Smooth muscle cell (in vitro differentiated cells): ENCODE measurements around the gene SPATA20. TPM values are rescaled to one million over a fixed set of nuclear protein-coding genes. Genes with fewer than 3 reads are reported as not detected.

Experiments
- DNase-seq: peaks from one replicate; lab custom pipeline; 2025; ENCODE audit not compliant: unreplicated experiment; lab: John Stamatoyannopoulos, UW
- H2AFZ ChIP-seq: fragments of 200-600 bp; sonication (generic); 2 replicates; pipeline ENCODE4 v1.6.0; 2016; ENCODE audit warnings: antibody characterized with exemption, low read depth, mild to moderate bottlenecking
- H3F3A ChIP-seq: fragments of 200-600 bp; sonication (generic); 2 replicates; pipeline ENCODE4 v1.6.0; 2017; ENCODE audit warnings: antibody characterized with exemption, low read depth
- H3K27ac ChIP-seq: fragments of 200-600 bp; sonication (generic); 2 replicates; pipeline ENCODE4 v1.5.1; 2016; ENCODE audit warnings: low read depth, mild to moderate bottlenecking
- H3K27me3 ChIP-seq: fragments of 200-600 bp; sonication (generic); 2 replicates; pipeline ENCODE4 v1.6.1; 2016; ENCODE audit warnings: low read depth, mild to moderate bottlenecking
- H3K36me3 ChIP-seq: fragments of 200-600 bp; sonication (generic); 2 replicates; pipeline ENCODE4 v1.5.1; 2016; ENCODE audit warnings: low read depth
- H3K4me1 ChIP-seq: fragments of 200-600 bp; sonication (generic); 2 replicates; pipeline ENCODE4 v1.5.1; 2016; ENCODE audit warnings: low read depth
- H3K4me2 ChIP-seq: fragments of 200-600 bp; sonication (generic); 2 replicates; pipeline ENCODE4 v1.6.0; 2016; ENCODE audit warnings: mild to moderate bottlenecking
- H3K4me3 ChIP-seq: fragments of 200-600 bp; sonication (generic); 2 replicates; pipeline ENCODE4 v1.5.1; 2016; ENCODE audit warnings: mild to moderate bottlenecking
- H3K79me2 ChIP-seq: fragments of 200-600 bp; sonication (generic); 2 replicates; pipeline ENCODE4 v1.6.0; 2016; ENCODE audit warnings: low read depth, mild to moderate bottlenecking
- H3K9ac ChIP-seq: fragments of 200-600 bp; sonication (generic); 2 replicates; pipeline ENCODE4 v1.6.0; 2016; ENCODE audit warnings: low read depth
- H3K9me3 ChIP-seq: fragments of 200-600 bp; sonication (generic); replicated peaks from 2 replicates; pipeline ENCODE4 v1.5.1; 2016; ENCODE audit warnings: low read depth
- H4K20me1 ChIP-seq: fragments of 200-600 bp; sonication (generic); 2 replicates; pipeline ENCODE4 v1.6.0; 2016; ENCODE audit warnings: low read depth
- CTCF ChIP-seq: fragments of 200-600 bp; sonication (generic); IDR thresholded peaks from 2 replicates; pipeline ENCODE4 v1.5.1; 2017; ENCODE audit warnings: borderline replicate concordance, mild to moderate bottlenecking, antibody characterized with exemption; ENCODE audit not compliant: insufficient read depth, poor library complexity, severe bottlenecking
- WGBS: methylation state at CpG from one replicate; pipeline ENCODE4 v1.1.7; 2016; ENCODE audit warnings: low lambda C conversion rate; 5-methylcytosine and 5-hydroxymethylcytosine counted together
- polyA plus RNA-seq: library from polyadenylated mRNA; unstranded; fragments of >200 nt; fragmentation: Nextera tagmentation; extraction: Ambion mirVana; gene quantifications from 2 replicates; pipeline ENCODE4 v1.2.1, GENCODE V29; 2016
- total RNA-seq: library from RNA; depleted of rRNA; stranded (reverse); fragments of >200 nt; gene quantifications from 2 replicates; pipeline ENCODE4 v1.2.3, GENCODE V29; 2014

SPATA20 gene
- total and polyA plus RNA-seq, 2 experiments from 2014 or later, result 61.0 to 62.7 TPM

- H3K4me3 ChIP-seq, result no peak overlapping the region
- no peaks in the 10 kb centered on the region for H3K36me3 ChIP-seq
- H3K9me3 ChIP-seq, result no peaks in the 10 kb centered on the region
- 94% methylated on average over 21 of the region's 21 CpGs for WGBS
- H2AFZ ChIP-seq, result no peak overlapping the region
- H4K20me1 ChIP-seq, result no peaks in the 10 kb centered on the region
- no peaks in the 10 kb centered on the region for H3K27me3 ChIP-seq
- no peaks in the 10 kb centered on the region for H3K79me2 ChIP-seq
- H3K9ac ChIP-seq, result no peak overlapping the region
- H3F3A ChIP-seq, result no peaks in the 10 kb centered on the region
- peaks cover 10% of the 10 kb centered on the region for H3K4me1 ChIP-seq
- no peak for TF ChIP-seq CTCF
- H3K27ac ChIP-seq, result no peak overlapping the region
- no peak overlapping the region for H3K4me2 ChIP-seq
- DNase-seq, result no peak
Measured at GRCh38 chr17:50594892-50595291, 47.9 kb downstream of the SPATA20 start.

GRCh38 chr17:50596191-50597037 is 49.4 kb downstream of the SPATA20 start:
- H3K4me3 ChIP-seq, result no peak overlapping the region
- no peaks in the 10 kb centered on the region for H3F3A ChIP-seq
- WGBS, result 61% methylated on average over 34 of the region's 34 CpGs
- H2AFZ ChIP-seq, result no peak overlapping the region
- peaks cover 10% of the 10 kb centered on the region for H3K4me1 ChIP-seq
- no peaks in the 10 kb centered on the region for H3K9me3 ChIP-seq
- no peak for DNase-seq
- H3K79me2 ChIP-seq, result no peaks in the 10 kb centered on the region
- peak; percentile 49 for TF ChIP-seq CTCF
- no peak overlapping the region for H3K4me2 ChIP-seq
- H3K9ac ChIP-seq, result no peak overlapping the region
- H4K20me1 ChIP-seq, result no peaks in the 10 kb centered on the region
- no peaks in the 10 kb centered on the region for H3K36me3 ChIP-seq
- H3K27me3 ChIP-seq, result no peaks in the 10 kb centered on the region
- H3K27ac ChIP-seq, result no peak overlapping the region

- no peak overlapping the region for H3K9ac ChIP-seq
- H3K4me1 ChIP-seq, result peaks cover 2% of the 10 kb centered on the region
- no peak overlapping the region for H3K27ac ChIP-seq
- no peaks in the 10 kb centered on the region for H3K9me3 ChIP-seq
- 93% methylated on average over 5 of the region's 5 CpGs for WGBS
- TF ChIP-seq CTCF, result no peak
- no peaks in the 10 kb centered on the region for H3K36me3 ChIP-seq
- H3K4me2 ChIP-seq, result no peak overlapping the region
- no peaks in the 10 kb centered on the region for H4K20me1 ChIP-seq
- no peak overlapping the region for H3K4me3 ChIP-seq
- DNase-seq, result no peak
- no peaks in the 10 kb centered on the region for H3F3A ChIP-seq
- H3K79me2 ChIP-seq, result no peaks in the 10 kb centered on the region
- no peak overlapping the region for H2AFZ ChIP-seq
- H3K27me3 ChIP-seq, result no peaks in the 10 kb centered on the region
Measured at GRCh38 chr17:50598487-50598886, 51.5 kb downstream of the SPATA20 start.

GRCh38 chr17:50599606-50600005 is 52.6 kb downstream of the SPATA20 start:
- no peak for DNase-seq
- H3K4me1 ChIP-seq, result no peaks in the 10 kb centered on the region
- H3K9ac ChIP-seq, result no peak overlapping the region
- H4K20me1 ChIP-seq, result no peaks in the 10 kb centered on the region
- H3K9me3 ChIP-seq, result no peaks in the 10 kb centered on the region
- TF ChIP-seq CTCF, result no peak
- 93% methylated on average over 15 of the region's 15 CpGs for WGBS
- H3K27me3 ChIP-seq, result no peaks in the 10 kb centered on the region
- H3K79me2 ChIP-seq, result no peaks in the 10 kb centered on the region
- H3K27ac ChIP-seq, result no peak overlapping the region
- no peak overlapping the region for H3K4me3 ChIP-seq
- no peaks in the 10 kb centered on the region for H3F3A ChIP-seq
- H2AFZ ChIP-seq, result no peak overlapping the region
- H3K4me2 ChIP-seq, result no peak overlapping the region
- no peaks in the 10 kb centered on the region for H3K36me3 ChIP-seq
